Sigmoid colon (tissue), 7 donors: Measurements from ENCODE around the gene CDCA4. TPM values are rescaled to one million over a fixed set of nuclear protein-coding genes. Genes with fewer than 3 reads are reported as not detected.
A peak's percentile ranks its signal among the peaks of the same experiment; 100 is the strongest.

Experiments used
- DNase-seq: peaks from one replicate; pipeline ENCODE4 v3.0.0-alpha.2; 2019
- H3K27ac ChIP-seq, 4 donors: fragments of 200-600 bp; sonication (generic); one replicate each; pipeline ENCODE4 v1.5.1; 2016 to 2019; ENCODE audit warnings: mild to moderate bottlenecking in 1 of 4
- H3K27me3 ChIP-seq, 3 donors: fragments of 200-600 bp; sonication (generic); one replicate each; pipeline ENCODE4 v1.5.1; 2019; ENCODE audit warnings: mild to moderate bottlenecking in 1 of 3
- H3K36me3 ChIP-seq, 4 donors: fragments of 200-600 bp; sonication (generic); one replicate each; pipeline ENCODE4 v1.5.1; 2016 to 2019
- H3K4me1 ChIP-seq, 4 donors: fragments of 200-600 bp; sonication (generic); one replicate each; pipeline ENCODE4 v1.5.1; 2017 to 2019
- H3K4me3 ChIP-seq, 4 donors: fragments of 200-600 bp; sonication (generic); one replicate each; pipeline ENCODE4 v1.5.1; 2017 to 2019; ENCODE audit warnings: mild to moderate bottlenecking in 2 of 4, moderate library complexity in 1 of 4
- H3K9me3 ChIP-seq, 4 donors: fragments of 200-600 bp in 3 of 4; sonication (generic) in 3 of 4; one replicate each; pipeline versions ENCODE4 v1.5.1 to v1.6.1; 2013 to 2019
- EP300 ChIP-seq, 4 donors: sonication (generic); formaldehyde crosslinking; IDR thresholded peaks; one replicate each; pipeline ENCODE4 v1.6.1; 2017; ENCODE audit warnings: antibody characterized with exemption in 4 of 4
- POLR2A ChIP-seq, 2 donors: fragments of 450-650 bp; IDR thresholded peaks; one replicate each; pipeline ENCODE4 v1.6.1; 2016; ENCODE audit warnings: antibody characterized with exemption in 2 of 2, mild to moderate bottlenecking in 2 of 2, moderate library complexity in 2 of 2
- POLR2AphosphoS5 ChIP-seq, 4 donors: sonication (generic); formaldehyde crosslinking; IDR thresholded peaks; one replicate each; pipeline ENCODE4 v1.6.1; 2017; ENCODE audit warnings: antibody characterized with exemption in 4 of 4
- WGBS, 2 donors: extraction: QIAGEN DNeasy Blood & Tissue Kit; methylation state at CpG; one replicate each; pipeline ENCODE4 v1.1.7; 2013; 5-methylcytosine and 5-hydroxymethylcytosine counted together
- intact Hi-C: fragments of 100-400 bp; cut with DNase I; formaldehyde crosslinking; loops from one replicate; pipeline ENCODE4 v1.15.1; 2023
- polyA plus RNA-seq, 3 donors: library from polyadenylated mRNA; stranded (reverse); fragments of 200-250 nt; gene quantifications; one replicate each; pipeline ENCODE4 v1.2.3, GENCODE V29; 2013
- total RNA-seq, 4 donors: library from RNA; depleted of rRNA; stranded (reverse); fragments of >200 nt; gene quantifications; one replicate each; pipeline ENCODE4 v1.1.0, GENCODE V29; 2016
- TF ChIP-seq, protein P1 (sequence below), 4 experiments: fragments of 450-650 bp in 3 of 4; fragments of 200-600 bp in 1 of 4; IDR thresholded peaks; one replicate each; pipeline ENCODE4 v1.5.1; 2016 to 2019; ENCODE audit warnings: antibody characterized with exemption in 4 of 4, mild to moderate bottlenecking in 3 of 4, moderate library complexity in 2 of 4
- donor health status: healthy with polysubstance abuse.
- donor health status: Bipolar disorder and iron deficiency.
- donor health status: healthy.

The CDCA4 gene
- total and polyA plus RNA-seq, 7 donors: 2.4 to 11.3 (median 5.4) TPM

DNA sequence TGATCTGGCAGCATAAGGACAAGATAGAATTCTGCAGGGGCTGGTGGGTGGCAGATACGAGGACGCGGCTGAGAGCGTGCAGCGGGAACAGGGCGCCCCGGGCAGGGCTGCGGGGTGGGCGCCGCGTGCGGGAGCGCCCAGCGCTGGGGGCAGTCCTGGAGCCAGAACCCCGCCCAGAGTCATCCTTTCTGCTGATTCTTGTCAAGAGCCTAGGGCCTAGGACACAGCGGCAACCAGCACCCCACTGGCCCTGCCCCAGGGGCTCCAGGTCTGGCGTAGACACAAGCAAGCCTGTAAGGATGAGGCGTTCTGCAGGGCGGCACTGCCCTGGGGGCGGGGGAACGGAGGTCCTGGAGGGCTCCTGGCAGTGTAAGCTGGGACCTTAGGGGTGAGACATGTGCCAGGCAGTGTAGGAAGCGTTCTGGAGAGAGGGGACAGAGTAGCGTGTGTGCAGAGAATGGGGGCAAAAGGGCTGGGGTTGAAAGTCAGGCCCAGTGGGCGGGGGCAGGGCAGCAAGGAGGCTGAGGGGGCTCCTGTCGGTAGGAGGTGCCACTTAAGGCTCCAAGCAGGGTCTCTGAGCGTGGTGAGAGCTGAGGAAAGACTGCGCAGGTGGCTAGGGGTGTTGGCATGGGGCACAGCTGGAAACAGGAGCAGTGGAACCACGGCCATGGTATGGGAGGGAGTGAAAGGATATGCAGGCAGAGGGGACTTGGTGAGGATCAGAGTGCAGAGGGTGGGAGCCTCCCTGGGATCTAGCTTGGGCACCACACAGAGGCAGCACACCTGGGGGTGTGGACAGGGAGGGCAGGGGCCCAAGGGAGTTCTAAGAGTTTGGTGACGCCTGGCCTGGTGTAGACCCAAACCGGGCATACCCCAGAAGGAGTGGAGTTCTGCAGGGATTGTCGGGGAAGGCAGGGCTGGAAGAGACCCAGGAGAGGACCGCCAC lies 41.9 kb downstream of the CDCA4 start:
- DNase-seq: peak; percentile 68
- Histone ChIP-seq H3K36me3 (no peaks in the 10 kb centered on the region), H3K4me3 (peak overlapping the region; percentile 12 to 67 (median 54)), H3K9me3 (no peaks in the 10 kb centered on the region), H3K27me3 (no peaks in the 10 kb centered on the region), H3K4me1 (peaks cover 0 to 65% (median 60%) of the 10 kb centered on the region in 4 donors), H3K27ac (peak overlapping the region; percentile 67 to 96 (median 92))
- intact Hi-C loops: loop anchor here (2.0 to 5.0 kb wide), 2 partner anchors 42 to 113 kb away; partner anchors contain the start of gene CDCA4
- TF ChIP-seq POLR2AphosphoS5 (IDR thresholded peaks at IDR 0.05): no peak
- TF ChIP-seq POLR2A (IDR thresholded peaks at IDR 0.05): no peak
- TF ChIP-seq EP300 (IDR thresholded peaks at IDR 0.05): no peak
- TF ChIP-seq, protein P1, sequence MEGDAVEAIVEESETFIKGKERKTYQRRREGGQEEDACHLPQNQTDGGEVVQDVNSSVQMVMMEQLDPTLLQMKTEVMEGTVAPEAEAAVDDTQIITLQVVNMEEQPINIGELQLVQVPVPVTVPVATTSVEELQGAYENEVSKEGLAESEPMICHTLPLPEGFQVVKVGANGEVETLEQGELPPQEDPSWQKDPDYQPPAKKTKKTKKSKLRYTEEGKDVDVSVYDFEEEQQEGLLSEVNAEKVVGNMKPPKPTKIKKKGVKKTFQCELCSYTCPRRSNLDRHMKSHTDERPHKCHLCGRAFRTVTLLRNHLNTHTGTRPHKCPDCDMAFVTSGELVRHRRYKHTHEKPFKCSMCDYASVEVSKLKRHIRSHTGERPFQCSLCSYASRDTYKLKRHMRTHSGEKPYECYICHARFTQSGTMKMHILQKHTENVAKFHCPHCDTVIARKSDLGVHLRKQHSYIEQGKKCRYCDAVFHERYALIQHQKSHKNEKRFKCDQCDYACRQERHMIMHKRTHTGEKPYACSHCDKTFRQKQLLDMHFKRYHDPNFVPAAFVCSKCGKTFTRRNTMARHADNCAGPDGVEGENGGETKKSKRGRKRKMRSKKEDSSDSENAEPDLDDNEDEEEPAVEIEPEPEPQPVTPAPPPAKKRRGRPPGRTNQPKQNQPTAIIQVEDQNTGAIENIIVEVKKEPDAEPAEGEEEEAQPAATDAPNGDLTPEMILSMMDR (IDR thresholded peaks at IDR 0.05): no peak
- 35 to 51% methylated on average over 32 of the region's 32 CpGs for WGBS, 2 donors

DNA sequence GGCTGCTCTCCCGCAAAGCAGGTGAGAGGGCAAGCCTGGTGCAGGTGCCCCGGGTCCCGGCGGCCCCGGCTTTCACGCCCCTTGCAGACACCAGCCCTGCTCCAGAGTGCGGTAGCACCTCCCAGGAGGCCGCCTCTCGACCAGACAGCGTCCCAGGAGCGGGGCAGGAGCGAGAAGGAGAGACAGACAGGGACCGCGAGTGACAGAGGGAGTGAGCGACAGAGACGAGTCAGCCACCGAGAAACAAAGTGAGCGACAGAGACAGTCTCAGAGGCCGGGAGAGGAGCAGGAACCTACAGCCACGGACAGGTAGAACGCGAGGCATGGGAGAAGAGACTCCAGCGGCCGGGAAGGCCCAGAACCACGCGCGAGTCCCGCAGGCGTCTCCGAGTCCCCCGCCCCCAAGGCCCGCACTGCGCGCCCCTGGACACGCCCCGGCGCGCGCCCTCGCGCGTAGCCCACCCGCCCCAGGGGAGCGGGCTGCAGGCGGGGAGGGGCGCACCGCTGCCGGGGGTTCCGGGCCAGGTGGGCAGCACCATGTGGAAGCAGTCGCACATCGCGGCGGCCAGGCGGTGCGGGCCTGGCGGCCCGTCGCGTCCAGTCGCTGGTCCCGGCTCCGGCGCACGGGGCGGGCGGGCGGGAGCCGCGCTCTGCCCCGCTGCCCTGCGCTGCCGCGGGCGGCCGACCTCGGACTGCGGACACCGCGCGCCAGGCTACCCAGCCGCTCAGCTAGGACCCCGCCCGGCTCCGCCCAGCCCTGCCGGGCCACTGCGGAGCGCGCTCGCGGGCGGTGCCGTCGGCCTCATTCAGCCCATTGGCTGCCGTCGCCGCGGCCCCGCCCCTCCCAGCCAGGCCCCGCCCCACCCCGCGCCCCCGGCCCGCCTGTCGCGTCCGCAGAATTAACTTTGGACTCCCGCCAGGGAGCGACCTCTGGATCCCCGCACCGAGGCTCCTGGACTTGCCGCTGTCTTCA lies 42.9 kb downstream of the CDCA4 start, which contains the start of gene AHNAK2:
Gene AHNAK2, minus strand, starts transcription at position 694 of the 973 bp plus-strand sequence. Its CDS starts 137 bp downstream, at position 557.
- 1 to 3% methylated on average over 111 of the region's 111 CpGs for WGBS, 2 donors
- H3K27ac ChIP-seq: peak within 1 kb of the TSS; percentile 67 to 96 (median 92)
- H3K27me3 ChIP-seq: no peaks in the 10 kb centered on the region
- intact Hi-C loops: loop anchor here (2.0 to 5.0 kb wide), 2 partner anchors 43 to 114 kb away; partner anchors contain the start of gene CDCA4
- H3K4me1 ChIP-seq: peaks cover 0 to 76% (median 71%) of the 10 kb centered on the region in 4 donors
- no peaks in the 10 kb centered on the region for H3K9me3 ChIP-seq
- TF ChIP-seq POLR2AphosphoS5 (IDR thresholded peaks at IDR 0.05): peak in 2 of 4 donors; percentile 33 to 53
- TF ChIP-seq EP300 (IDR thresholded peaks at IDR 0.05): no peak
- no peaks in the 10 kb centered on the region for H3K36me3 ChIP-seq
- peak; percentile 86 for DNase-seq
- H3K4me3 ChIP-seq: peak within 1 kb of the TSS; percentile 12 to 67 (median 54)

DNA sequence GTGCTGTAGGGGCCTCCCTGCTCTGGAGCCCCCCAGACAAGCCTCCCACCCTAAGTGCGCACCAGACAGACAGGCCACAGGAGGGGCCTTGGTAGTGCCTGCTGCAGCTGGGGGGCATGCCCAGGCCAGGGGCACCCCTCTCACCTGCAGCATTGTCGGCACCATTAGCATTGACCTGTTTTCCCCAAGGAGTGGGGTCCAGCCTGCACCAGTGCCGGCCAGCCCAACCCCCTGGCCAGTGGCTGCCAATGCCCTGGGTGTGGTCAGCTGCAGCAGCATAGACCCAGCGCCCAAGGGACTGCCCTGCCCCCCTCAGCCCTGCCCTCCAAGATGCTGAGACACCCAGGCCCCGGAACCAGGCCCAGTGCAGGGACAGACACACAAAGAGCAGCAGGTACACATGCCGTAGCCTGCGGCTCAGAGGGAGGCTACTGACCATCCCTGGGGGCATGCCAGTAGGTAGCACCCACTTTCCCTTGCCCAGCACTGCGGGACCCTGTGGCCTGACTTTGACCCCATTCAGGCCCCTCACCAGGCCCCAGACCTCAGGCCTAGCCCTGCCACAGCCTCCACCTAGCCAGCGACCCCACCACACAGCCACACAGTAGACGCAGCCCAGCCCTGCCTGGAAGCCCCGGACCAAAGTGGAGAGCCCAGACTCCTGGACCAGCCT lies 43.7 kb downstream of the CDCA4 start:
- TF ChIP-seq EP300 (IDR thresholded peaks at IDR 0.05): no peak
- TF ChIP-seq, protein P1 (IDR thresholded peaks at IDR 0.05): no peak
- TF ChIP-seq POLR2AphosphoS5 (IDR thresholded peaks at IDR 0.05): no peak
- no peak for TF ChIP-seq POLR2A (IDR thresholded peaks at IDR 0.05)
- no peaks in the 10 kb centered on the region for H3K9me3 ChIP-seq

DNA sequence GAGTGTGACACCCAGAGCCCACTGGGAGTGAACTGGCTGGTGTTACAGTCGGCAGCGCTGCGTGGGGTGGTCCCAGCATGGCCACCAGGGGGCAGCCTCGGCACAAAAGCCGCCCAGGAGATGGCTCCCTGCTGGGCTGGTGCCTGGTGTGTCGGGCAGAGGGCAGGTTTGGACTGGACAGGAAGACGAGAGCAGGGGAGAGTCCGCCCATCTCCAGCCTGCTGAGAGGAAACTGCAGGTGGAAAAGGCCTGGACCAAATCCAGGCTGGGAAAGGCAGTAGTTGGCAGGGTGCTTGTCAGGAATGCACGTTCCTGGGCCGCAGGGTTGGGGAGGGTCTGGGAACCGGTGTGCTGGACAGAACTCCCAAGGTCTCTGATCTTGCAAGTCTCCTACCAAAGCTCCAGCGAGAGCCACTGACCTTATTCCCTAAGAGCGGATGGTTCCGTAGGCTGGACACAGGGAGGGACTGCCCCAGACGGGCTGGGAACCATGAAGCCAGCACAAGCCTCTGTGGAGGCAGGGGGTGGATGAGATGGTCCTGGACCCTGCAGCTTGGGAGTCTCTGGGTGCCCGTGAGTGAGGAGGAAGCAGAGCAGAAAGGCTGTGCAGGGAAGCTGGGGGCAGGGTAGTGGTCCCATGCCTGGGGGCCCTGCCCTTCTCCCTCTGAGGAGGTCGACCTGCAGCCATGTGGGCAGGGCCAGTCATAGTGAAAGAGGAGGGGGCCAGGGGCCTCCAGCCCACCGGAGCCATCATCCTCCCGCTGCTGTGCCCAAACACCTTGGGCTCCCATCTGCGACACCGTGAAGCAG lies 44.5 kb downstream of the CDCA4 start:
- peak; percentile 92 for DNase-seq
- intact Hi-C loops: loop anchor here (1.0 to 5.0 kb wide), 2 partner anchors 69 to 116 kb away; no protein-coding TSS in a partner anchor
- TF ChIP-seq POLR2AphosphoS5 (IDR thresholded peaks at IDR 0.05): peak in 1 of 4 donors; percentile 11
- no peak for TF ChIP-seq POLR2A (IDR thresholded peaks at IDR 0.05)
- TF ChIP-seq, protein P1 (IDR thresholded peaks at IDR 0.05): peak; percentile 92 to 94 (median 92)
- no peak for TF ChIP-seq EP300 (IDR thresholded peaks at IDR 0.05)

More for the DNA sequence above, 43.7 kb downstream of the CDCA4 start:
- H3K36me3 ChIP-seq: no peaks in the 10 kb centered on the region
- H3K27ac ChIP-seq: peak overlapping the region; percentile 90 to 97 (median 96)
- peak; percentile 70 for DNase-seq
- no peaks in the 10 kb centered on the region for H3K27me3 ChIP-seq
- peak overlapping the region in 3 of 4 donors; percentile 47 to 67 (median 62) for H3K4me3 ChIP-seq
- H3K4me1 ChIP-seq: peaks cover 0 to 84% (median 79%) of the 10 kb centered on the region in 4 donors
- intact Hi-C loops: loop anchor here (5.0 kb wide), 1 partner anchor 115 kb away; no protein-coding TSS in a partner anchor
- 30 to 61% methylated on average over 11 of the region's 11 CpGs for WGBS, 2 donors

More for the DNA sequence above, 44.5 kb downstream of the CDCA4 start:
- H3K27me3 ChIP-seq: no peaks in the 10 kb centered on the region
- 28 to 43% methylated on average over 21 of the region's 21 CpGs for WGBS, 2 donors
- H3K4me1 ChIP-seq: peaks cover 0 to 91% (median 86%) of the 10 kb centered on the region in 4 donors
- no peaks in the 10 kb centered on the region for H3K9me3 ChIP-seq
- H3K36me3 ChIP-seq: no peaks in the 10 kb centered on the region
- peak overlapping the region in 1 of 4 donors; percentile 67 for H3K4me3 ChIP-seq
- peak overlapping the region; percentile 90 to 97 (median 96) for H3K27ac ChIP-seq
